ENCODE data around the gene RAB3GAP1.

RAB3GAP1 gene

DNA sequence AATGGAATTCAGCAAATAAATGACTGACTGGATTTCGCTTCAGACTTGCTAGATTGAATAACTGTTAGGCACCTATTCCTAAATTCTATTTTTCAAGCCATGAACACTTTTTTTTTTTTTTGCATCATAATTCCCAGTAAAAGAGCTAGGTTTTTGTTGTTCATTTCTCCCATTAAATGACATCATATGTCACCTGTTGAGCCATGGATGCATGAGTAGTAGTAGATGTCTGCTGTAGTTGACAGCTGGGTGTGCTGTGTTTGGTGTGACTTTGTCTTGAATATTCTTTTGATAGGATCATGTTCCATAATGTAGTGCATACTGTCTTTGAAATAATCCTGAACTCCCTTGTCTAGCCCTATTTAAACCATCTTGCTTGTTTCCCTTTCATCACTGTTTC, 115.2 kb downstream of the RAB3GAP1 start:
- no peak for DNase-seq

DNA sequence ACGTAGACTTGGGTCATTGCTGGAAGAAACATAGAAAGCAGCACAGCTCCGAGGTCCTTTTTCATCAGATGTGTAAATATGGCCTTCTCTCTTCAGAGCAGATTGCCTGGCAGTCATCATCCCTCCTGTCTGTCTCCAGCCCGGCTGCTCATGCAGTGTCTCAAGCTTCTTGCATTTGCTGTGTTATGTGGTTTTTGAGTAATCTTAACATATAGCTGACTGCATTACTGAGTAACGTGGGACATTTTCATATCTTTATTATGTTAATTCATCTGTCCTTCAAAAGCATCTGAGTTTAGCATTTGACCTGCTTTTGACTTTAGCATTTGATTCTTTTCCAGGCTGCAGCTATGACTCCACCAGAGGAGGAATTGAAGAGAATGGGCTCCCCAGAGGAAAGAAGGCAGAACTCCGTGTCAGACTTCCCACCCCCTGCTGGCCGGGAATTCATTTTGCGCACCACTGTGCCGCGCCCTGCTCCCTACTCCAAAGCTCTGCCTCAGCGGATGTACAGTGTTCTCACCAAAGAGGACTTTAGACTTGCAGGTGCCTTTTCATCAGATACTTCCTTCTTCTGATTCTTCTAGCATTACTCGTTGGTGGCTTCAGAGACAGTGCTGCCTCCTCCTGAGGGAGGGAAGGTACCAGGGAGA, 116.2 kb downstream of the RAB3GAP1 start:
- DNase-seq, result no peak

DNA sequence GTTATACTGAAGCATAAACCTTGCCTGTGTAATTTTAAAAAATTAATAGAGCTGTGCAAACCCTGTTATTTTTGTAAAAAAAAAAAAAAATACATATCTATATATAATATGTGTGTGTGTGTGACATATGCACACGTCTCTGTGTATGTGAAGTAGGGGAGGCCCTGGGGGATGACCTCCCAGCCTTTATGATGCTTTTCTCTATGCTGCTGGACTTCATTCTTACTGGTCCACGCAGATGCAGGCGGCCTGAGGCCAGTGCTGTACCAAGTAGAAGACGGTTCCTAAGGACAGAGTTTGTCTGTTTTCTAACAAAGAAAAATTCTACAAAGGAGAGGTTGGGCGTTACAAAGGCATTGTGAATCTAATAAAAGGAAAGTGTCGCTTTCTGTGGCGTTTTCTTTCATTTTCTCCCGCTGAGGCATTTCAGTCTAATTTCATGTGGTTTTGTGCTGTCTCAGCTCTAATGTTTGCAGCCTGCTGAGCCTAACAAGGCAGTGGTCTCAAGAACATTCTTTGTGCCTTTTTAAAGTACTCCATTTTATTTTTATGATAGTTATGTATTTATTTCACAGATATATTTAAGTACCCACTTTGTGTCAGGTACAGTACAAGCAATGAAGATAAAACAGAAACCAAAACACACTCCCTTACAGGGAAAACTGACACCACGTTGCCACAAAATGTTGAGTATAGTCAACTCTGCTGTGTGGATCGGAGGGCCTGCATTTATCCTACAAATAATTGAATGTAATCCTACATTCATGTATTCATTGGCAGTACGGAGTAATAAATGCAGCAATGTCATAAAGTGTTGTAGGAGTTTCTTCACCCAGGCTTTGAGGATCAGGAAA, 118.0 kb downstream of the RAB3GAP1 start:
- DNase-seq, result no peak

DNA sequence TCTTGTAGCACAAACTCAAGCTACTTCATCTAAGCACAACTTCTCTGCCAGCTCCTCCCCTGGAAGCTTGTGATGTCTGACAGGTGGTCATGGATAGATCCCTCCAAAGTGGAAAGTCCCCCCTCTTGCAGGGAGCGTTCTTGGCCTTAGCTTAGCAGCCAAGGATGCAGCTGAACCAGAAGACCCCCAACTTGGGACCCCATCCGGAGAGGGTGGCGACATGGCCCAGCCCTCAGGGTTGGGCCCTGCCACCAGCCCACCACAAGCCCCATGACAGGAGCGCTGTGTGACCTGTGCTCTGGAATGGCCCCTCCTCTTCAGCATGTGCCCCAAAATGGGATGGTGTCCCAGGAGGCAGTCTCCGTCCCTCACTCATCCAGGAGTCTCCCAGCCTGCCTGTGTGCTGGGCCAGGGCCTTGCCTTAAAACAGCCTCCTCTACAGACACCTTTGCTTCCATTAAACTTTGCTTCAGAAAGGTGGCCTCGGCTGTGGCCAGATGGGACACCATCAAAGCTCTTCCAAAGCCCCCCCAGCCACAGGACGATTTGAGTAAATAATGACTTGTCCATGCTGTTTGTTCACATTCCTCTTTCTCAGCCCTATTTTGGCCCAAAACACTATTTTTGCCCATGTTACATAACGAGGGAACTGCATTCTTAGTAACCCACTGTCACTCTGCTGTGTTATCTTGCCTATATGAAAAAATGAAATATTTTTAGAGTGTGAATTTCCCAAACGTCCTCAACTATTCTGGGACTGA, 122.1 kb downstream of the RAB3GAP1 start:
- no peak for DNase-seq

DNA sequence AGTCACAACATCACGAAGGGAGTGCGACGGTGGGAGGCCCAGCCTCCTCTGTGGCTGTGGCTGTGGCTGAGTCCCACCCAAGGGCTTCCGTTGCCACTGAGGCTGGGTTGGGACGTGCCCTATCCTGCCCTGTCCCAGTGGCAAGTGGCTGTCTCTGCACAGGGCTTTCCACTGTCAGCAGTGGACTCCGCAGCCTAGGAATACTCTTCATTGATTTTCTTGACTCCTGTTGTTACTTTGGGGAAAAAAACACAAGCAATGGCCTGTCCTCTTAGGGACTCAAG, 122.7 kb downstream of the RAB3GAP1 start:
- DNase-seq, result no peak

DNA sequence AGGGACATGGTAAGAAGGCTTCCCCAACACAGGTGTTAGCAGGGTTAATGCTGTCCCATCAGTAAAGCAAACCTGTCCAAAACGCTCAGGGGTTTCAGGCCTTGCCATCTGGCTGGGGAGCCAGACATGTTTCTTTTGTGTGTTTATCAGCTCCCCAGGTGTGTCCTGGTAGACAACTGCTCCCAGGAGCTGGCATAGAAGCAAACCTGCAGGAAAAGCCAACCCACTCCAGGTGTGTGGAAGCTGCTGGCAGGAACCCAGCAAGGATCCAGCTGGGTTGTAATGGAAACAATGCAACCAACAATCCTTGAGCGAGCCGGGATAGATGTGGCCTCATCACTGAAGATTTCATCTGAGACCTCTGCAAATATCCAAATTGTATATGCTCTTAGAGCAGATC, 123.1 kb downstream of the RAB3GAP1 start:
- DNase-seq, result no peak

GRCh38 chr2:135179689-135180088, 127.6 kb downstream of the RAB3GAP1 start:
- DNase-seq, result no peak

- no peak for DNase-seq
Measured at GRCh38 chr2:135182190-135182589, 130.1 kb downstream of the RAB3GAP1 start.

- no peak for DNase-seq
Measured at GRCh38 chr2:135182601-135183000, 130.5 kb downstream of the RAB3GAP1 start.

DNA sequence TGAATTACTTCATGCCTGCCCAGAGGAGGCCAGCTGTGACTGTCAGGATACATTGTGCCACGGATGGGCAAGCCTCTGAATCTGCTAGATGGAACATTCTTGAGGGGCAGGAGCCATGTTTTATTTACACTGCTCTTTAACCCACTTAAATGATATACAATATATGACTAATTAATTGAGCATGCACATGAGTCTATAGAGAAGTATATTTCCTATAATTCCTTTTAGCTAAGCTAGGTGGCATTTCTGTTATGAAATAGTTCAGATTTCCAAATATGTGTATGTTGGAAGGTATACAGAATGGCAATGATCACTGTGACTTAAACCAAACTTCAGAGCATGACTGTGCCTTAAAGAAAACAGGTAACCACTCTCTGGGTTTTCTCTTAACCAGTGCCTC, 131.7 kb downstream of the RAB3GAP1 start:
- DNase-seq, result no peak

DNA sequence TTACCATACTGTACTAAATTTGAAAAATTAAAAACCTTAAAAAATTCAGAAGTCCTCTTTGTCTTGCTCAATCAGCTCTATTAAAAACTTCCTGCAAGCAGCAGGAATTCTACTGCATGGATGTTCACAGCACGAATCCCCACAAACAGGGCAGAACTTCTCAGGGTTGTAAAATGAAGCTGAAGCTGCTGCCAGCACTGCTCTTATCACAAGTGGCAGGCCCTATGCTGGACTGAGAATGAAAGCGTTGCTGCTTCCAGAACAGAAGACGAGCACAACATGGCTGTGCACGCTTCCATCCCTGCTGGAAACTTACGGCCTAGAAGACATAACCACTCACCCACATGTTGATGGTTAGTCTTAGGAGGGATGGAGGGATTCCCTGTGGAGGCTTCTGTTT, 134.0 kb downstream of the RAB3GAP1 start:
- no peak for DNase-seq

DNA sequence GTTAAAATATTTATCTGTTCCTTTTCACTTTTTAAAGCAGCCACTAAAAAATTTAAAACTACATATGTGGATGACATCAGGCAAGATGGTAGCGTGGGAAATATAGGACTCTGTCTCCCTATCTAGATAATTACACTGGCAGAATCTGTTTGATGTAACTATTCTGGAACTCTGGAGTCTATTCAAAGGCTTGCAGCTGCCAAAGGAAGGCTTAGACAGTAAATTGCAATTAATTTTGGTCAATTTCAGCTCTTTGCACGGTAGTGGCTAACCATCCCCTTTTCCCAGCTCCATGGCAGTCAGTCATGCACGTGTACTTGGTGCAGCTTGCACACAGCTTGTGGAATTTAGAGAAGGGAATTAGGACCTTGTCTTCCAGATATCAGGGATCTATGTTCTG, 135.2 kb downstream of the RAB3GAP1 start:
- no peak for DNase-seq

DNA sequence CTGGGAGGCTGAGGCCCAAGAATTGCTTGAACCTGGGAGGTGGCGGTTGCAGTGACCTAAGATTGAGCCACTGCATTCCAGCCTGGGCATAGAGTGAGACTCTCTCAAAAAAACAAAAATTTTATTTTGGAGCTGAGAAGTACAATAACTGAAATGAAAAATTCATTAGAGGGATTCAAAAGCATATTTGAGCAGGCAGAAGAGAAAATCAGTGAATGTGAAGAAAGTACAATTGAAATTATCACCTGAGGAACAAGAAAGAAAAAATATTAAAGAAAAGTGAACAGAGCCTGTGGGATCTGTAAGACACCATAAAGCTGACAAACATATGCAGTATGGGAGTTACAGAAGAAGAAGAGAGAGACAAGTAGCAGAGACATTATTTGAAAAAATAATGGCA, 137.1 kb downstream of the RAB3GAP1 start:
- DNase-seq, result no peak

DNA sequence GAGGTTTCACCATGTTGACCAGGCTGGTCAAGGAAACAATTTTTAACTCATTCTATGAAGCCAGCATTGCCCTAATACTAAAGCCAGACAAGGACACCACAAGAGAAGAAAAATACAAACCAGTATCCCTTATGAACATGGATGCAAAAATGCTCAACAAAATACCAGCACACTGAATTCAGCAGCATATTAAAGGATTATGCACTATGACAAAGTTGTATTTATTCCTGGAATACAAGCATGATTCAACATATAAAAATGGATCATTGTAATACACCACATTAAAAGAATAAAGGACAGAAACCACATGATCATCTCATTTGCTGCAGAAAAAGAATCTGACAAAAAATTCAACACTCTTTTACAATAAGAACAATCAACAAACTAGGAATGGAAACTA, 138.7 kb downstream of the RAB3GAP1 start:
- DNase-seq, result no peak

DNA sequence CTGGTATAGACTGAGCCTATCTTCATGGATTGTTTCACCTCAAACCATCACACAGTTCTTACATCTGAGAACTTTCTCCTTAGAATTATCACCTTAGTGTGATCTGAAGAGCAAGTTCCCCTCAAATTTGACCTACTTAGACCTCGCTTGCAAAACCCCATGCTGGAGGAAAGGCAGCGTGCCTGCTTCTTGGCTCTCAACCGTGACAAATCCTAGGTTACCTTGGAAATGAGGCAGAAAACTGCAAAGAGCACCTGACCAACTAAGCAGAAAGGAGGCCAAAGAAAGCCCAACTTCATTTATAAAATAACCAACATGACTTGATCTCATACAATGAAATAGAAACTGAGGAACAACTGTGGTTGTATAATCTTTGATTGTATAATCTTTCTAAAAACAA, 146.4 kb downstream of the RAB3GAP1 start:
- DNase-seq, result no peak

GRCh38 chr2:135202751-135203150, 150.7 kb downstream of the RAB3GAP1 start:
- DNase-seq, result no peak

DNA sequence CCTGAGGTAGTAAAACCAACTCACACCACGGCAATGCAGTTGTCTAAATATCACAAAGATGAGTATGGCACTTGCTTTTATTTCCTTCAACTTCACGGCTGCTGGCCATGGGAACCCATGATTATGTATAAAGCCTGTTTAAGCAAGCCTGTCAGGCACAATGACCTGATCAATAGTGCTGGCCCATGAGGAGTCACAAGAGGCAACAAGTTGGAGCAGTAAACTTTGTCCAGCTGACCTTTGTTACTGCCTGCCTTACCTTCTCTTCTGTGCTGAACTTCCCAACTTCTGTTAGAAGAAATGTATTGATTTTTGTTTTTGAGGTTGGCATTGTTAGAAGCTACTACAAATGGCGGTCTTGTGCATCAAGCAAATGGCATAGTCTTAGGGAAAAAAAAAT, 151.9 kb downstream of the RAB3GAP1 start:
- DNase-seq, result no peak

GRCh38 chr2:135208016-135208415, 155.9 kb downstream of the RAB3GAP1 start:
- DNase-seq, result no peak

GRCh38 chr2:135212757-135213156, 160.7 kb downstream of the RAB3GAP1 start:
- DNase-seq, result no peak

DNA sequence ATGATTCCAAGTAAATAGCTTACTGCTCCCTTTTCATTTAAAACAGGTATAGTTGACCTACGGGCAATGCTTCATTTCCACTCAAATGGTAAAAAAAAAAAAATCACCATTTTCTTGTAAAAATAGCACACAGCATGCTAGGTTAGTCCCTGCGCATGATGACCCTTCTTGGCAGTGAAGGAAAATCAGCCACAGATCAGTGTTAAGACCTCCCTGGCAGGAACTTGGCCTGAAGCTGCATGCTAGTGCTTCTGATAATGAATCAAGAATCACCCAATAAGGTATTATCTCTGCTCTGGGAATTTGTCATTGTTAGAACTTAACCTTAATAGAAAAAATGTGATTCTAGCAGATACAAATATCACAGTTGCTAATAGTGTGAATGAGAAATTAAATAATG, 166.3 kb downstream of the RAB3GAP1 start:
- DNase-seq, result no peak

GRCh38 chr2:135219226-135219625, 167.1 kb downstream of the RAB3GAP1 start:
- no peak for DNase-seq
